K562 (cell line): ENCODE data around the gene AIFM3. TPM values are rescaled to one million over a fixed set of nuclear protein-coding genes. Genes with fewer than 3 reads are reported as not detected.

Experiments used
- E4F1 ChIP-seq: fragments of 250-450 bp; sonication (Bioruptor Pico); IDR thresholded peaks from 2 replicates; pipeline ENCODE4 v1.5.0; 2021; ENCODE audit warnings: mild to moderate bottlenecking, borderline replicate concordance
- HES1 ChIP-seq: fragments of 450-650 bp; IDR thresholded peaks from 2 replicates; pipeline ENCODE4 v1.6.1; 2016; ENCODE audit warnings: low read depth, mild to moderate bottlenecking, moderate library complexity
- NCOR1 ChIP-seq: fragments of 450-650 bp; IDR thresholded peaks from 2 replicates; pipeline ENCODE4 v1.6.1; 2016; ENCODE audit warnings: mild to moderate bottlenecking, moderate library complexity
- POLR2H ChIP-seq: IDR thresholded peaks from 2 replicates; pipeline ENCODE4 v1.6.1; 2016; ENCODE audit warnings: missing genetic modification characterization, low read depth, mild to moderate bottlenecking, control low read depth, missing compliant biosample characterization, moderate library complexity
- POLR3G ChIP-seq: IDR thresholded peaks from 2 replicates; pipeline ENCODE4 v1.6.1; 2011; ENCODE audit not compliant: insufficient read length, insufficient replicate concordance; ENCODE audit errors: extremely low read depth
- RBM14 ChIP-seq: fragments of 200-400 bp; formaldehyde crosslinking; IDR thresholded peaks from 2 replicates; pipeline ENCODE4 v1.6.1; 2018; ENCODE audit warnings: low read depth, mild to moderate bottlenecking, low read length, moderate library complexity, borderline replicate concordance; ENCODE audit not compliant: insufficient read depth
- RNF219 ChIP-seq: fragments of 250-450 bp; sonication (Bioruptor Pico); IDR thresholded peaks from 2 replicates; pipeline ENCODE4 v1.5.0; 2022; ENCODE audit warnings: mild to moderate bottlenecking
- SAFB ChIP-seq: fragments of 200-400 bp; formaldehyde crosslinking; IDR thresholded peaks from 2 replicates; pipeline ENCODE4 v1.6.1; 2017; ENCODE audit warnings: low read depth, low read length, borderline replicate concordance
- SMARCC2 ChIP-seq: fragments of 450-650 bp; IDR thresholded peaks from 2 replicates; pipeline ENCODE4 v1.6.1; 2017; ENCODE audit warnings: antibody characterized with exemption, moderate library complexity, mild to moderate bottlenecking, low read depth
- SRSF9 ChIP-seq: fragments of 200-400 bp; formaldehyde crosslinking; IDR thresholded peaks from 2 replicates; pipeline ENCODE4 v1.6.1; 2017; ENCODE audit warnings: low read depth, low read length, borderline replicate concordance
- TFAM ChIP-seq: fragments of 250-450 bp; sonication (Bioruptor Pico); conservative IDR thresholded peaks from 2 replicates; pipeline ENCODE4 v1.5.0; 2021; ENCODE audit warnings: mild to moderate bottlenecking, moderate library complexity
- ZNF41 ChIP-seq: fragments of 250-450 bp; sonication (Bioruptor Pico); conservative IDR thresholded peaks from 2 replicates; pipeline ENCODE4 v1.4.0; 2020; ENCODE audit warnings: mild to moderate bottlenecking
- polyA plus RNA-seq, 8 experiments: library from polyadenylated mRNA; depleted of rRNA in 4 of 8; stranded (reverse) in 5 of 8; unstranded in 3 of 8; fragments of >200 nt; fragmentation: Nextera tagmentation in 2 of 8; fragmentation: Illumina TruSeq in 1 of 8; extraction: Ambion mirVana in 2 of 8; extraction: Trizol in 1 of 8; gene quantifications; 2 replicates each; pipeline versions ENCODE4 v1.2.1 to v1.2.3, GENCODE V29; 2011 to 2014; ENCODE audit warnings: inconsistent platforms in 1 of 8, missing spikeins in 1 of 8
- total RNA-seq, 7 experiments: library from RNA; depleted of rRNA in 6 of 7; stranded (reverse); fragments of >200 nt in 6 of 7; fragmentation: Illumina TruSeq in 2 of 7; extraction: Trizol in 2 of 7; gene quantifications; 2 replicates each; pipeline versions ENCODE4 v1.2.1 to v1.2.3, GENCODE V29; 2011 to 2021; ENCODE audit warnings: low replicate concordance in 1 of 7
- TF ChIP-seq, protein P1 (sequence below): sonication (generic); formaldehyde crosslinking; IDR thresholded peaks from 2 replicates; pipeline ENCODE4 v1.8.1; 2023; ENCODE audit warnings: missing genetic modification reagents, mild to moderate bottlenecking, borderline replicate concordance
- TF ChIP-seq, protein P2 (sequence below): sonication (generic); formaldehyde crosslinking; IDR thresholded peaks from 2 replicates; pipeline ENCODE4 v1.9.0; 2022; ENCODE audit warnings: mild to moderate bottlenecking, missing genetic modification reagents

Gene AIFM3
- total and polyA plus RNA-seq, 9 of the 15 experiments (the other 6 are each of a cell fraction or from before 2014, with no cell fraction given), result 0.03 to 0.20 (median 0.07) TPM; not detected in 1

DNA sequence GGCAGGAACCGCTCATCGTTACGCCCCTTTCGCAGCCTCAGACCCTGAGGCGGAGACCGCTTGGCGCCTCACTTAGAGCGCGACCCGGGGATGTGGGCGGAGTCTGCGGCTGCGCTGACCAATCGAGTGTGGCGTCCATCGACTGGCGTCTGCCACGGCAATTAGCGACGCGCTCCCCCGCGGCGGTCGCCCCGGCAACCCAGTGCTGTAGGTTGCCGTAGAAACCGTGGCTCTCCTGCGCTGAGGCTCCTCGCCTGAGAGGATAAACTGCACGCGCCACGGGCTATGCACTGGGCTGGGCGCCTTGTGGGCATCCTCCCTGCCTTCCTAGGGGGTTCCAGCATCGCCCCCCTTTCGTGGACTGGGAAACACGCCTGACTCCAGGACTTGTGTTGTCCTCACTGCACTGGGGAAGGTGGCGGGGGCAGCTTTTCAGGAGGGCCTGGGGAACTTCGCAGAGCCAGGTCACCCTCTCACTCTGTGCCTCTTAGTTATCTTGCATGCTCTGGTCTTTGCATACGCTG is 47.2 kb downstream of the AIFM3 start (continued):
- TF ChIP-seq, protein P1, sequence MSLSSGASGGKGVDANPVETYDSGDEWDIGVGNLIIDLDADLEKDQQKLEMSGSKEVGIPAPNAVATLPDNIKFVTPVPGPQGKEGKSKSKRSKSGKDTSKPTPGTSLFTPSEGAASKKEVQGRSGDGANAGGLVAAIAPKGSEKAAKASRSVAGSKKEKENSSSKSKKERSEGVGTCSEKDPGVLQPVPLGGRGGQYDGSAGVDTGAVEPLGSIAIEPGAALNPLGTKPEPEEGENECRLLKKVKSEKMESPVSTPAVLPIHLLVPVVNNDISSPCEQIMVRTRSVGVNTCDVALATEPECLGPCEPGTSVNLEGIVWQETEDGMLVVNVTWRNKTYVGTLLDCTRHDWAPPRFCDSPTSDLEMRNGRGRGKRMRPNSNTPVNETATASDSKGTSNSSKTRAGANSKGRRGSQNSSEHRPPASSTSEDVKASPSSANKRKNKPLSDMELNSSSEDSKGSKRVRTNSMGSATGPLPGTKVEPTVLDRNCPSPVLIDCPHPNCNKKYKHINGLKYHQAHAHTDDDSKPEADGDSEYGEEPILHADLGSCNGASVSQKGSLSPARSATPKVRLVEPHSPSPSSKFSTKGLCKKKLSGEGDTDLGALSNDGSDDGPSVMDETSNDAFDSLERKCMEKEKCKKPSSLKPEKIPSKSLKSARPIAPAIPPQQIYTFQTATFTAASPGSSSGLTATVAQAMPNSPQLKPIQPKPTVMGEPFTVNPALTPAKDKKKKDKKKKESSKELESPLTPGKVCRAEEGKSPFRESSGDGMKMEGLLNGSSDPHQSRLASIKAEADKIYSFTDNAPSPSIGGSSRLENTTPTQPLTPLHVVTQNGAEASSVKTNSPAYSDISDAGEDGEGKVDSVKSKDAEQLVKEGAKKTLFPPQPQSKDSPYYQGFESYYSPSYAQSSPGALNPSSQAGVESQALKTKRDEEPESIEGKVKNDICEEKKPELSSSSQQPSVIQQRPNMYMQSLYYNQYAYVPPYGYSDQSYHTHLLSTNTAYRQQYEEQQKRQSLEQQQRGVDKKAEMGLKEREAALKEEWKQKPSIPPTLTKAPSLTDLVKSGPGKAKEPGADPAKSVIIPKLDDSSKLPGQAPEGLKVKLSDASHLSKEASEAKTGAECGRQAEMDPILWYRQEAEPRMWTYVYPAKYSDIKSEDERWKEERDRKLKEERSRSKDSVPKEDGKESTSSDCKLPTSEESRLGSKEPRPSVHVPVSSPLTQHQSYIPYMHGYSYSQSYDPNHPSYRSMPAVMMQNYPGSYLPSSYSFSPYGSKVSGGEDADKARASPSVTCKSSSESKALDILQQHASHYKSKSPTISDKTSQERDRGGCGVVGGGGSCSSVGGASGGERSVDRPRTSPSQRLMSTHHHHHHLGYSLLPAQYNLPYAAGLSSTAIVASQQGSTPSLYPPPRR (CRISPR knock-in tag), result no peak
- no peak for TF ChIP-seq TFAM (CRISPR knock-in tag)
- TF ChIP-seq E4F1 (CRISPR knock-in tag), result peak; percentile 85; the same call in 1 of the 2 replicates
- TF ChIP-seq SMARCC2, result no peak
- no peak; the same call in 1 of the 2 replicates for TF ChIP-seq ZNF41 (CRISPR knock-in tag)
- TF ChIP-seq SAFB, result peak; percentile 59; the same call in 1 of the 2 replicates
- 0 out of 2 replicates have a peak, but pooled peaks have one; percentile 26 for TF ChIP-seq RBM14
- no peak for TF ChIP-seq HES1
- no peak for TF ChIP-seq POLR2H (tag)
- no peak for TF ChIP-seq NCOR1
- TF ChIP-seq, protein P2, sequence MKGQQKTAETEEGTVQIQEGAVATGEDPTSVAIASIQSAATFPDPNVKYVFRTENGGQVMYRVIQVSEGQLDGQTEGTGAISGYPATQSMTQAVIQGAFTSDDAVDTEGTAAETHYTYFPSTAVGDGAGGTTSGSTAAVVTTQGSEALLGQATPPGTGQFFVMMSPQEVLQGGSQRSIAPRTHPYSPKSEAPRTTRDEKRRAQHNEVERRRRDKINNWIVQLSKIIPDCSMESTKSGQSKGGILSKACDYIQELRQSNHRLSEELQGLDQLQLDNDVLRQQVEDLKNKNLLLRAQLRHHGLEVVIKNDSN, result no peak
- TF ChIP-seq RNF219, result peak; percentile 52; the same call in 1 of the 2 replicates
- TF ChIP-seq SRSF9, result no peak
- TF ChIP-seq POLR3G, result no peak
